ENCODE data around the gene PLEKHM3. TPM values are rescaled to one million over a fixed set of nuclear protein-coding genes. Genes with fewer than 3 reads are reported as not detected.

The PLEKHM3 gene
- polyA plus RNA-seq, 2 of the 4 experiments (the other 2 are of a cell fraction): 2.9 to 6.5 TPM

DNA sequence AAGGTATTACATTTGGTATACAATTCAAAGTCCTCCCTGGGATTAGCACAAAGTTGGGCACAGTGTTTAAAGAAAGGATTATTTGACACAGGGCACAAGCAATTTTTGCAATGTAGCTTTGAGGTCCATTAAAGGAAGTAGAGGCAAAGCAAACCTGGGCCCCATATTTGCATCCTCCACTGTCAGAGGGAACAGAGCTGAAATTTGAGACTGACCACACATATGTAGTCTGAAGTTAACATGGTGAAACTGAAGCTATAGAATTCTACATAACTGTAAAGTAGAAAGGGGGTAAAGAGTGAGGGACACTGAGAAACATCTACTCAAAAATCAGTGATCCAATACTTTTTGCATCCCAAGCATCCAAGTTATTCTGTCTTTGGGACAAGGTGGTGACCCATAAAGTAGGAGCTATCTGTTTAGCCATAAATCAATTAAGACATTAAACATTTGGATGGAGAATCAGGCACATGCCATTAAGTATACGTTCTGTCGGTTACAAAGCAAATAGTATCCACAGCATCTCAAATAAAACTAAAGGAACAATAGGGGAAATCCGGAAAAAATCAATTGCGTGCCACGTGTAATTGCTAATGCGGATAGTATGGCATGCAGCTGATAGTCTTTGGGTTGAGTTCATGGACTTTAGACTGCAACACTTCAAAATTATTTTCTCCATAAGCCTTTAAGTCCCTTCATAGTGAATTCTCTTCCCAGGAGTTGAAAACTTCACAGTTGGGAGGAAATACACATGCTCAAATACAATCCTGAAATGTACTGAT is 72.6 kb downstream of the PLEKHM3 start:
- CTCF ChIA-PET: interaction anchor here (1.0 to 3.1 kb wide), 5 partner anchors 21 to 207 kb away, joined by 3 to 11 read pairs (median 3); no protein-coding TSS in a partner anchor
- Histone ChIP-seq H3K4me2 (no peak overlapping the region), H3K9me3 (no peaks in the 10 kb centered on the region), H3K27ac (no peak overlapping the region), H3K4me3 (no peak overlapping the region), H3K4me1 (no peaks in the 10 kb centered on the region)
- FAIRE-seq (no peak), DNase-seq (ENCODE audit: low read depth in 1 of 2, low spot score in 1 of 2) (no peak), ATAC-seq (no peak)
- 89% methylated on average over 6 of the region's 6 CpGs for WGBS (ENCODE audit: missing lambda C conversion rate)
- POLR2A ChIA-PET: no interaction called here
- TF ChIP-seq FOSL2 (IDR thresholded peaks at IDR 0.05): no peak
- TF ChIP-seq FOSL2 (CRISPR knock-in tag; IDR thresholded peaks at IDR 0.05): no peak
- TF ChIP-seq RARB (CRISPR knock-in tag; IDR thresholded peaks at IDR 0.05): no peak
- TF ChIP-seq EHF (CRISPR knock-in tag; IDR thresholded peaks at IDR 0.05): no peak
- TF ChIP-seq JUNB (IDR thresholded peaks at IDR 0.05): no peak
- TF ChIP-seq HOXB5 (CRISPR knock-in tag; IDR thresholded peaks at IDR 0.05): no peak
- no peak for TF ChIP-seq EHMT2 (IDR thresholded peaks at IDR 0.05; ENCODE audit: low read depth)
- no peak for TF ChIP-seq TFCP2L1 (CRISPR knock-in tag; IDR thresholded peaks at IDR 0.05)
- TF ChIP-seq KDM5A (IDR thresholded peaks at IDR 0.05): no peak
- no peak for TF ChIP-seq NFE2L2 (conservative IDR thresholded peaks at IDR 0.05; ENCODE audit: low read length)
- TF ChIP-seq CEBPB (IDR thresholded peaks at IDR 0.05): no peak
- no peak for TF ChIP-seq KDM1A (IDR thresholded peaks at IDR 0.05; ENCODE audit: low read depth)
- TF ChIP-seq, protein P1, sequence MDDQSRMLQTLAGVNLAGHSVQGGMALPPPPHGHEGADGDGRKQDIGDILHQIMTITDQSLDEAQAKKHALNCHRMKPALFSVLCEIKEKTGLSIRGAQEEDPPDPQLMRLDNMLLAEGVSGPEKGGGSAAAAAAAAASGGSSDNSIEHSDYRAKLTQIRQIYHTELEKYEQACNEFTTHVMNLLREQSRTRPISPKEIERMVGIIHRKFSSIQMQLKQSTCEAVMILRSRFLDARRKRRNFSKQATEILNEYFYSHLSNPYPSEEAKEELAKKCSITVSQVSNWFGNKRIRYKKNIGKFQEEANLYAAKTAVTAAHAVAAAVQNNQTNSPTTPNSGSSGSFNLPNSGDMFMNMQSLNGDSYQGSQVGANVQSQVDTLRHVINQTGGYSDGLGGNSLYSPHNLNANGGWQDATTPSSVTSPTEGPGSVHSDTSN (IDR thresholded peaks at IDR 0.05): no peak
- TF ChIP-seq JUN (IDR thresholded peaks at IDR 0.05): no peak
- TF ChIP-seq TP53 (CRISPR knock-in tag; IDR thresholded peaks at IDR 0.05): no peak
- TF ChIP-seq RAD21 (conservative IDR thresholded peaks at IDR 0.05 in 1 of 2, IDR thresholded peaks at IDR 0.05 in 1 of 2): no peak
- no peak for TF ChIP-seq E2F6 (IDR thresholded peaks at IDR 0.05; ENCODE audit: borderline replicate concordance, low read depth)
- no peak for TF ChIP-seq POLR2AphosphoS2 (conservative IDR thresholded peaks at IDR 0.05; ENCODE audit: low read length)
- TF ChIP-seq SMC3 (IDR thresholded peaks at IDR 0.05): no peak

- no peak overlapping the region for H3K4me3 ChIP-seq
- POLR2A ChIA-PET: no interaction called here
- CTCF ChIA-PET: interaction anchor here (1.4 to 3.1 kb wide), 3 partner anchors 21 to 206 kb away, joined by 3 to 11 read pairs (median 4); no protein-coding TSS in a partner anchor
- no peak for ATAC-seq
- H3K4me2 ChIP-seq: no peak overlapping the region
- no peak for FAIRE-seq
- no peaks in the 10 kb centered on the region for H3K4me1 ChIP-seq
- H3K9me3 ChIP-seq: no peaks in the 10 kb centered on the region
- 81% methylated on average over 5 of the region's 5 CpGs for WGBS (ENCODE audit: missing lambda C conversion rate)
- no peak for TF ChIP-seq MYC (IDR thresholded peaks at IDR 0.05; ENCODE audit: borderline replicate concordance, low read length)
- TF ChIP-seq HOXB13 (CRISPR knock-in tag; IDR thresholded peaks at IDR 0.05; ENCODE audit: low read depth): no peak
- TF ChIP-seq CEBPB (IDR thresholded peaks at IDR 0.05): no peak
- no peak for TF ChIP-seq EHF (CRISPR knock-in tag; IDR thresholded peaks at IDR 0.05)
- TF ChIP-seq, protein P2, sequence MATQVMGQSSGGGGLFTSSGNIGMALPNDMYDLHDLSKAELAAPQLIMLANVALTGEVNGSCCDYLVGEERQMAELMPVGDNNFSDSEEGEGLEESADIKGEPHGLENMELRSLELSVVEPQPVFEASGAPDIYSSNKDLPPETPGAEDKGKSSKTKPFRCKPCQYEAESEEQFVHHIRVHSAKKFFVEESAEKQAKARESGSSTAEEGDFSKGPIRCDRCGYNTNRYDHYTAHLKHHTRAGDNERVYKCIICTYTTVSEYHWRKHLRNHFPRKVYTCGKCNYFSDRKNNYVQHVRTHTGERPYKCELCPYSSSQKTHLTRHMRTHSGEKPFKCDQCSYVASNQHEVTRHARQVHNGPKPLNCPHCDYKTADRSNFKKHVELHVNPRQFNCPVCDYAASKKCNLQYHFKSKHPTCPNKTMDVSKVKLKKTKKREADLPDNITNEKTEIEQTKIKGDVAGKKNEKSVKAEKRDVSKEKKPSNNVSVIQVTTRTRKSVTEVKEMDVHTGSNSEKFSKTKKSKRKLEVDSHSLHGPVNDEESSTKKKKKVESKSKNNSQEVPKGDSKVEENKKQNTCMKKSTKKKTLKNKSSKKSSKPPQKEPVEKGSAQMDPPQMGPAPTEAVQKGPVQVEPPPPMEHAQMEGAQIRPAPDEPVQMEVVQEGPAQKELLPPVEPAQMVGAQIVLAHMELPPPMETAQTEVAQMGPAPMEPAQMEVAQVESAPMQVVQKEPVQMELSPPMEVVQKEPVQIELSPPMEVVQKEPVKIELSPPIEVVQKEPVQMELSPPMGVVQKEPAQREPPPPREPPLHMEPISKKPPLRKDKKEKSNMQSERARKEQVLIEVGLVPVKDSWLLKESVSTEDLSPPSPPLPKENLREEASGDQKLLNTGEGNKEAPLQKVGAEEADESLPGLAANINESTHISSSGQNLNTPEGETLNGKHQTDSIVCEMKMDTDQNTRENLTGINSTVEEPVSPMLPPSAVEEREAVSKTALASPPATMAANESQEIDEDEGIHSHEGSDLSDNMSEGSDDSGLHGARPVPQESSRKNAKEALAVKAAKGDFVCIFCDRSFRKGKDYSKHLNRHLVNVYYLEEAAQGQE (IDR thresholded peaks at IDR 0.05): no peak
- TF ChIP-seq CBX2 (IDR thresholded peaks at IDR 0.05; ENCODE audit: borderline replicate concordance, low read depth): no peak
- TF ChIP-seq HOXB5 (CRISPR knock-in tag; IDR thresholded peaks at IDR 0.05): no peak
- no peak for TF ChIP-seq NPAS2 (CRISPR knock-in tag; IDR thresholded peaks at IDR 0.05; ENCODE audit: borderline replicate concordance)
- TF ChIP-seq GATA3 (IDR thresholded peaks at IDR 0.05; ENCODE audit: borderline replicate concordance): no peak
- no peak for TF ChIP-seq FOSB (CRISPR knock-in tag; IDR thresholded peaks at IDR 0.05)
- TF ChIP-seq CHD4 (IDR thresholded peaks at IDR 0.05; ENCODE audit: borderline replicate concordance): no peak
- TF ChIP-seq ESRRA (IDR thresholded peaks at IDR 0.05; ENCODE audit: borderline replicate concordance, low read length): no peak
- TF ChIP-seq MAFK (IDR thresholded peaks at IDR 0.05; ENCODE audit: partially characterized antibody): no peak
- no peak for TF ChIP-seq ZSCAN20 (CRISPR knock-in tag; IDR thresholded peaks at IDR 0.05)
- no peak for DNase-seq (ENCODE audit: low read depth in 1 of 2, low spot score in 1 of 2)
- H3K27ac ChIP-seq: no peak overlapping the region
Measured at GRCh38 chr2:207951734-207952470, 73.4 kb downstream of the PLEKHM3 start.

All from A549 (cell line).